Neural cell (in vitro differentiated cells): Measurements from ENCODE around the gene KDM4C. TPM values are rescaled to one million over a fixed set of nuclear protein-coding genes. Genes with fewer than 3 reads are reported as not detected.

ENCODE experiments used
- H2AFZ ChIP-seq: fragments of 200-600, 300-800 bp; sonication (generic), shearing (Covaris generic); 2 replicates; pipeline ENCODE4 v1.6.0; 2014; ENCODE audit warnings: low read depth, mild to moderate bottlenecking, antibody characterized with exemption, low read length, moderate library complexity
- H3F3A ChIP-seq: fragments of 200-600 bp; shearing (Covaris generic); 2 replicates; pipeline ENCODE4 v1.6.1; 2016; ENCODE audit warnings: mild to moderate bottlenecking, moderate library complexity, mixed read lengths, antibody characterized with exemption, low read length; ENCODE audit not compliant: insufficient read depth, poor library complexity, severe bottlenecking
- H3K27ac ChIP-seq: fragments of 200-600, 300-800 bp; sonication (generic), shearing (Covaris generic); 2 replicates; pipeline ENCODE4 v1.5.1; 2014; ENCODE audit warnings: mild to moderate bottlenecking, low read length, moderate library complexity
- H3K27me3 ChIP-seq: fragments of 300-800, 200-600 bp; sonication (generic), shearing (Covaris generic); 2 replicates; pipeline ENCODE4 v1.6.0; 2014; ENCODE audit warnings: mild to moderate bottlenecking, low read depth, low read length, moderate library complexity; ENCODE audit not compliant: insufficient read depth
- H3K36me3 ChIP-seq: fragments of 300-800, 200-600 bp; sonication (generic), shearing (Covaris generic); 2 replicates; pipeline ENCODE4 v1.5.1; 2014; ENCODE audit warnings: mild to moderate bottlenecking, antibody characterized with exemption, low read length, moderate library complexity; ENCODE audit not compliant: insufficient read depth
- H3K4me2 ChIP-seq: fragments of 300-800, 200-600 bp; sonication (generic), shearing (Covaris generic); 2 replicates; pipeline ENCODE4 v1.6.0; 2014; ENCODE audit warnings: mild to moderate bottlenecking, low read length
- H3K4me3 ChIP-seq: fragments of 300-800, 200-600 bp; sonication (generic), shearing (Covaris generic); 2 replicates; pipeline ENCODE4 v1.5.1; 2014; ENCODE audit warnings: mild to moderate bottlenecking, low read length, moderate library complexity
- H3K79me2 ChIP-seq: fragments of 200-600 bp; shearing (Covaris generic); replicated peaks from 2 replicates; pipeline ENCODE4 v1.6.0; 2014; ENCODE audit warnings: mild to moderate bottlenecking, low read length, moderate library complexity; ENCODE audit not compliant: insufficient read depth
- H3K9ac ChIP-seq: fragments of 300-800, 200-600 bp; sonication (generic), shearing (Covaris generic); 2 replicates; pipeline ENCODE4 v1.6.1; 2016; ENCODE audit warnings: mild to moderate bottlenecking, low read length, mixed read lengths
- H3K9me2 ChIP-seq: fragments of 200-600 bp; shearing (Covaris generic); 2 replicates; pipeline ENCODE4 v1.6.1; 2016; ENCODE audit warnings: mild to moderate bottlenecking, low read length, mixed read lengths; ENCODE audit not compliant: insufficient read depth
- H3K9me3 ChIP-seq: fragments of 200-600, 300-800 bp; sonication (generic), shearing (Covaris generic); 2 replicates; pipeline ENCODE4 v1.6.1; 2016; ENCODE audit warnings: mild to moderate bottlenecking, mixed run types, low read length, moderate library complexity, mixed read lengths
- H4K20me1 ChIP-seq: fragments of 200-600 bp; shearing (Covaris generic); 2 replicates; pipeline ENCODE4 v1.6.1; 2016; ENCODE audit warnings: mild to moderate bottlenecking, mixed run types; ENCODE audit not compliant: insufficient read depth
- CTCF ChIP-seq: fragments of 450-650 bp; IDR thresholded peaks from 2 replicates; pipeline ENCODE4 v1.5.1; 2014; ENCODE audit warnings: antibody characterized with exemption, mild to moderate bottlenecking, moderate library complexity; ENCODE audit not compliant: poor library complexity, severe bottlenecking
- EP300 ChIP-seq: fragments of 450-650 bp; conservative IDR thresholded peaks from 2 replicates; pipeline ENCODE4 v1.6.1; 2014; ENCODE audit warnings: antibody characterized with exemption, mild to moderate bottlenecking, moderate library complexity; ENCODE audit not compliant: poor library complexity, severe bottlenecking
- EZH2 ChIP-seq: fragments of 200-600, 300-800 bp; shearing (Covaris generic), sonication (generic); IDR thresholded peaks from 2 replicates; pipeline ENCODE4 v1.6.1; 2014; ENCODE audit warnings: antibody characterized with exemption, low read length, borderline replicate concordance, mild to moderate bottlenecking; ENCODE audit not compliant: insufficient read depth, poor library complexity, severe bottlenecking
- MXI1 ChIP-seq: fragments of 450-650 bp; conservative IDR thresholded peaks from 2 replicates; pipeline ENCODE4 v1.6.1; 2014; ENCODE audit warnings: antibody characterized with exemption, mild to moderate bottlenecking; ENCODE audit not compliant: poor library complexity, severe bottlenecking
- POLR2AphosphoS5 ChIP-seq: IDR thresholded peaks from 2 replicates; pipeline ENCODE4 v1.6.1; 2012
- RAD21 ChIP-seq: fragments of 450-650 bp; conservative IDR thresholded peaks from 2 replicates; pipeline ENCODE4 v1.6.1; 2014; ENCODE audit warnings: antibody characterized with exemption, mild to moderate bottlenecking, moderate library complexity
- REST ChIP-seq: IDR thresholded peaks from 2 replicates; pipeline ENCODE4 v1.6.1; 2012; ENCODE audit warnings: borderline replicate concordance
- SMC3 ChIP-seq: fragments of 450-650 bp; conservative IDR thresholded peaks from 2 replicates; pipeline ENCODE4 v1.6.1; 2014; ENCODE audit warnings: antibody characterized with exemption, mild to moderate bottlenecking, moderate library complexity; ENCODE audit not compliant: poor library complexity
- TAF1 ChIP-seq: IDR thresholded peaks from 2 replicates; pipeline ENCODE4 v1.6.1; 2012; ENCODE audit warnings: low read depth
- polyA plus RNA-seq: library from polyadenylated mRNA; depleted of rRNA; stranded (reverse); fragments of >200 nt; gene quantifications from 2 replicates; pipeline ENCODE4 v1.2.3, GENCODE V29; 2014

The KDM4C gene
- polyA plus RNA-seq, 1 donor from 2014 or later: 21.1 TPM

DNA sequence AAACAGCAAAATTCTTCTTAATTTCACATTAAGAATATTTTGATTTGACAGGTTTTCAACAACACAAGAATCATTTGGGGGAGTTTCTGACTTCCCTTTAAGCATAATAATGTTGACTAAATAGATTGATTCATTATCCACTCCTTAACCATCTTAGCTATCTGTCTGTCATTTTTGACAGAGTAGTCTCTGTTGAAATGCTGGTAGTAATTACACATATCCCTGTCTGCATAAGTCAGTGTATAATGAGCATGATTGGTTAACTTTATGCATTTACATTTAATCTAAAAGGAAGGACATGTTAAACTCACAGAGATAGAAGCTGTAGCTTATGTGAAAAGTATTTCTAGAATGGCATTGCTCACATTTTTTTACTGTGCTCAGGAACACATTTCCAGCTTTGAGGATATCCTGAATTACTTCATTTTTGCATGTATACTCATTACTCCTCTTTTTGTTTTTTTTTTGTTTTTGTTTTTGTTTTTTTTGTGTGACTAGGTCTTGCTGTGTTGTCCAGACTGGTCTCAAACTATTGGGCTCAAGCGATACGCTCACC is 385.9 kb downstream of the KDM4C start:
- Histone ChIP-seq H3K4me3 (no peak overlapping the region), H4K20me1 (no peaks in the 10 kb centered on the region), H3F3A (no peaks in the 10 kb centered on the region), H3K9me3 (no peaks in the 10 kb centered on the region), H3K27me3 (no peaks in the 10 kb centered on the region), H3K36me3 (no peaks in the 10 kb centered on the region), H3K9ac (no peak overlapping the region), H3K9me2 (no peaks in the 10 kb centered on the region), H3K27ac (peak overlapping the region; percentile 8), H3K4me2 (no peak overlapping the region), H3K79me2 (no peaks in the 10 kb centered on the region), H2AFZ (no peak overlapping the region)
- TF ChIP-seq EP300 (peak; percentile 74), POLR2AphosphoS5 (no peak)

DNA sequence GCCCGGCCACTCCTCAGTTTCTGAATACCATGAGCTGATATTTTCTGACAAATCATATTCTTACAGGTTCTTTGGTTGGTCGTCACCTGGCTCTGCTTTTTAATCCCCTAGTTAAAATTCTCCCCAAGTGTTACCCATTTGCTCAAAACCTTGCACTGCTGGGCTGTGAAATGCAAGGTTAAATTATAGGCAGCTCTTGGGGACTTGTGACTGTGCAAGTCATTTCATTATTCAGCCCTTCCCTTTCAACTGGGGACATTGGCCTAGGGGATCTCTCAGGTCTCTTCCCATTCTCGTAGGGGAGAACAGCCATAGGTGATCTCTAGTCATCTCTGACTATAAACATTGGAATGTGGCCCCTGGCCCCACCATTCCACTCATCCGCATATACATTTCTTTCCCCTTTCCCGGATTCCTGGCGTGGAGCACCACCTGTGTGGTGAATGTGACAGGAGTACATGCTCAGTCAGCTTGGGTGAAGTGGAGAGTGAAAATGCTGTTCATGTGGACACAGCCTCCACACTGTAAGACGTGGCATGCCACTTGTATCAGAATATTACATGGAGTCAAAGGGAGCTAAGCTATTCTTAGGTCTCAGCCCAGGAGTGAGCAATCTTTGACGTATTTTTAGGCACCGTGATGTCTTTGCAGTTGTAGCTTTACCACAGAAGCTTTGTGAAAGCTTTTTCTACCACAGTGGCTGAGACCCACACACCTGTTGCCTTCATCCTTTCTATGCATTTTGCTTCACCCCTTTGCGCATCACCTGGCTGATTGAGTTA is 386.7 kb downstream of the KDM4C start:
- H2AFZ ChIP-seq: no peak overlapping the region
- no peak overlapping the region for H3K9ac ChIP-seq
- no peaks in the 10 kb centered on the region for H3K36me3 ChIP-seq
- no peaks in the 10 kb centered on the region for H3K79me2 ChIP-seq
- TF ChIP-seq REST (no peak), CTCF (no peak), RAD21 (no peak), EZH2 (no peak), EP300 (no peak), MXI1 (no peak), TAF1 (no peak), SMC3 (no peak), POLR2AphosphoS5 (no peak)
- no peak overlapping the region for H3K4me2 ChIP-seq
- no peaks in the 10 kb centered on the region for H3K27me3 ChIP-seq
- H3K9me2 ChIP-seq: no peaks in the 10 kb centered on the region
- no peaks in the 10 kb centered on the region for H3F3A ChIP-seq
- no peaks in the 10 kb centered on the region for H3K9me3 ChIP-seq
- peak overlapping the region; percentile 8 for H3K27ac ChIP-seq
- H4K20me1 ChIP-seq: no peaks in the 10 kb centered on the region
- H3K4me3 ChIP-seq: no peak overlapping the region
